ENCODE measurements around the gene LMCD1. TPM values are rescaled to one million over a fixed set of nuclear protein-coding genes. Genes with fewer than 3 reads are reported as not detected.
A peak's percentile ranks its signal among the peaks of the same experiment; 100 is the strongest.

The LMCD1 gene
- total and polyA plus RNA-seq, 2 of the 8 experiments (the other 6 are each of a cell fraction or from before 2014, with no cell fraction given): 12.3 to 26.5 TPM

DNA sequence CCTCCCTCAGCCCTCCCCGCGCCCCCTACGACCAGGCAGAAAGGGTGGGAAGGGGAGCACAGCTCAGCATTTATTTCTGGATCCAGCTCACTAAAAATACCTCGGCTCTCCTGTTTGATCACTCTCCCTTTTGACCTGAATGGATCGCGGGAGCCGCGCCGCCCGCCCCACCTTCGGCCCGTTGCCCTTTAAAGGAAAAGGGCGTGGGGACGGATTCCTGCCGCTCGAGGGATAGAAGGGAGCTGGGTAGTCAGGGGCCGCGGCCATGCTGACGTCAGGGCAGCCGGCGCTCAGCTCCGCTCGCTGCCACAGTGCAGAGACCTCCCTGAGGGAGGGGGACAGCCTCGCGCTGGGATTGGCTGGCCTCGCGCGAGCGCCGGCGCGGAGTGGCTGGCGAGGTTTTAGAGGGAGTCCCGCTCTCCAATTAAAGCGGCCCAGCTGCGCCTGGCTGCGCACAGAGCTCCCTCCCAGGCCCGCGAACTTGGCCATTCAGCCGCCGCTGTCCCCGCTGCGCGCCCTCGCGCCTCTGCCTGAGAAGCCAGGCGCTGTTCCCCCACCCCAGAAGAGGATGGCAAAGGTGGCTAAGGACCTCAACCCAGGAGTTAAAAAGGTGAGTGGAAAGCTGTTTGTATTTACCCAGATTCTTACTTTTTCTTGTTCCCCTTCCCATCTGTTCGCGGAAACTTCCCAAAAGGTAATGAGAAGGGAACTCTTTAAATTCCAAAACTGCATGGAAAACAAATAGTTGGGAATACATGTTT, at the start of gene LMCD1 (continued):
- peak; percentile 46 for TF ChIP-seq ASH2L (IDR thresholded peaks at IDR 0.05; ENCODE audit: low read length)
- no peak for TF ChIP-seq CBX8 (IDR thresholded peaks at IDR 0.05; ENCODE audit: borderline replicate concordance, low read depth, low read length)
- TF ChIP-seq POU5F1 (IDR thresholded peaks at IDR 0.05; ENCODE audit: low read depth, low read length): no peak
- TF ChIP-seq, protein P1, sequence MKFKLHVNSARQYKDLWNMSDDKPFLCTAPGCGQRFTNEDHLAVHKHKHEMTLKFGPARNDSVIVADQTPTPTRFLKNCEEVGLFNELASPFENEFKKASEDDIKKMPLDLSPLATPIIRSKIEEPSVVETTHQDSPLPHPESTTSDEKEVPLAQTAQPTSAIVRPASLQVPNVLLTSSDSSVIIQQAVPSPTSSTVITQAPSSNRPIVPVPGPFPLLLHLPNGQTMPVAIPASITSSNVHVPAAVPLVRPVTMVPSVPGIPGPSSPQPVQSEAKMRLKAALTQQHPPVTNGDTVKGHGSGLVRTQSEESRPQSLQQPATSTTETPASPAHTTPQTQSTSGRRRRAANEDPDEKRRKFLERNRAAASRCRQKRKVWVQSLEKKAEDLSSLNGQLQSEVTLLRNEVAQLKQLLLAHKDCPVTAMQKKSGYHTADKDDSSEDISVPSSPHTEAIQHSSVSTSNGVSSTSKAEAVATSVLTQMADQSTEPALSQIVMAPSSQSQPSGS (IDR thresholded peaks at IDR 0.05; ENCODE audit: low read length): peak; percentile 80
- no peak for TF ChIP-seq EZH2 (IDR thresholded peaks at IDR 0.05; ENCODE audit: low read depth, low read length, severe bottlenecking)
- TF ChIP-seq CEBPB (IDR thresholded peaks at IDR 0.05; ENCODE audit: low read depth, low read length): no peak
- no peak for TF ChIP-seq SAP30 (IDR thresholded peaks at IDR 0.05; ENCODE audit: insufficient read depth, insufficient replicate concordance, low read length)
- TF ChIP-seq ZNF274 (IDR thresholded peaks at IDR 0.05; ENCODE audit: borderline replicate concordance, extremely low read depth, low read length): no peak
- peak; percentile 76 for TF ChIP-seq JUND (IDR thresholded peaks at IDR 0.05; ENCODE audit: low read length)
- no peak; the same call in 1 of the 2 replicates for TF ChIP-seq MAFK (IDR thresholded peaks at IDR 0.05; ENCODE audit: low read depth, low read length)
- TF ChIP-seq, protein P2, sequence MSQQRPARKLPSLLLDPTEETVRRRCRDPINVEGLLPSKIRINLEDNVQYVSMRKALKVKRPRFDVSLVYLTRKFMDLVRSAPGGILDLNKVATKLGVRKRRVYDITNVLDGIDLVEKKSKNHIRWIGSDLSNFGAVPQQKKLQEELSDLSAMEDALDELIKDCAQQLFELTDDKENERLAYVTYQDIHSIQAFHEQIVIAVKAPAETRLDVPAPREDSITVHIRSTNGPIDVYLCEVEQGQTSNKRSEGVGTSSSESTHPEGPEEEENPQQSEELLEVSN (IDR thresholded peaks at IDR 0.05): peak; percentile 100
- TF ChIP-seq RFX5 (IDR thresholded peaks at IDR 0.05; ENCODE audit: borderline replicate concordance, low read depth, low read length): no peak
- no peak for TF ChIP-seq EP300 (IDR thresholded peaks at IDR 0.05; ENCODE audit: borderline replicate concordance in 1 of 2, low read depth in 2 of 2, low read length in 2 of 2)
- TF ChIP-seq SUZ12 (IDR thresholded peaks at IDR 0.05; ENCODE audit: low read length): no peak

Data from H1 (cell line).